ENCODE measurements around the gene ESAM.
A peak's percentile ranks its signal among the peaks of the same experiment; 100 is the strongest.

Gene ESAM

GRCh38 chr11:124718801-124719200 lies 43.3 kb downstream of the ESAM start:
- Mint-ChIP-seq H3K4me3 (no peak overlapping the region), H3K36me3 (ENCODE audit: low read depth) (peaks cover 2% of the 10 kb centered on the region), H3K27ac (no peak overlapping the region), H3K4me1 (ENCODE audit: low read depth) (peaks cover 6% of the 10 kb centered on the region), H3K27me3 (ENCODE audit: low read depth) (peaks cover 76% of the 10 kb centered on the region), H3K9me3 (no peaks in the 10 kb centered on the region)
- DNase-seq (ENCODE audit: low spot score): no peak

- Mint-ChIP-seq H3K27me3 (ENCODE audit: low read depth) (peaks cover 76% of the 10 kb centered on the region), H3K4me1 (ENCODE audit: low read depth) (peaks cover 6% of the 10 kb centered on the region), H3K4me3 (peak overlapping the region; percentile 73), H3K36me3 (ENCODE audit: low read depth) (peaks cover 2% of the 10 kb centered on the region), H3K27ac (no peak overlapping the region), H3K9me3 (no peaks in the 10 kb centered on the region)
- DNase-seq (ENCODE audit: low spot score): no peak
These were observed 44.1 kb downstream of the ESAM start for GRCh38 chr11:124717786-124718651.

GRCh38 chr11:124717421-124717785 lies 44.7 kb downstream of the ESAM start:
- no peak overlapping the region for H3K27ac Mint-ChIP-seq
- DNase-seq (ENCODE audit: low spot score): no peak
- peaks cover 72% of the 10 kb centered on the region for H3K27me3 Mint-ChIP-seq (ENCODE audit: low read depth)
- peaks cover 2% of the 10 kb centered on the region for H3K36me3 Mint-ChIP-seq (ENCODE audit: low read depth)
- H3K4me1 Mint-ChIP-seq (ENCODE audit: low read depth): peaks cover 6% of the 10 kb centered on the region
- H3K9me3 Mint-ChIP-seq: no peaks in the 10 kb centered on the region
- peak overlapping the region; percentile 73 for H3K4me3 Mint-ChIP-seq

- H3K36me3 Mint-ChIP-seq (ENCODE audit: low read depth): peaks cover 2% of the 10 kb centered on the region
- H3K9me3 Mint-ChIP-seq: no peaks in the 10 kb centered on the region
- peaks cover 66% of the 10 kb centered on the region for H3K27me3 Mint-ChIP-seq (ENCODE audit: low read depth)
- peaks cover 6% of the 10 kb centered on the region for H3K4me1 Mint-ChIP-seq (ENCODE audit: low read depth)
- no peak overlapping the region for H3K4me3 Mint-ChIP-seq
- no peak overlapping the region for H3K27ac Mint-ChIP-seq
- DNase-seq (ENCODE audit: low spot score): no peak
These were observed 45.5 kb downstream of the ESAM start for GRCh38 chr11:124716591-124716990.

- H3K4me3 Mint-ChIP-seq: no peak overlapping the region
- no peak for DNase-seq (ENCODE audit: low spot score)
- no peaks in the 10 kb centered on the region for H3K9me3 Mint-ChIP-seq
- H3K27ac Mint-ChIP-seq: no peak overlapping the region
- H3K36me3 Mint-ChIP-seq (ENCODE audit: low read depth): no peaks in the 10 kb centered on the region
- no peaks in the 10 kb centered on the region for H3K4me1 Mint-ChIP-seq (ENCODE audit: low read depth)
- peaks cover 39% of the 10 kb centered on the region for H3K27me3 Mint-ChIP-seq (ENCODE audit: low read depth)
These were observed 49.7 kb downstream of the ESAM start for GRCh38 chr11:124712392-124712791.

GRCh38 chr11:124707829-124708228 lies 54.3 kb downstream of the ESAM start:
- no peak for DNase-seq (ENCODE audit: low spot score)
- no peak overlapping the region for H3K27ac Mint-ChIP-seq
- no peaks in the 10 kb centered on the region for H3K36me3 Mint-ChIP-seq (ENCODE audit: low read depth)
- no peak overlapping the region for H3K4me3 Mint-ChIP-seq
- no peaks in the 10 kb centered on the region for H3K4me1 Mint-ChIP-seq (ENCODE audit: low read depth)
- H3K27me3 Mint-ChIP-seq (ENCODE audit: low read depth): peaks cover 12% of the 10 kb centered on the region
- H3K9me3 Mint-ChIP-seq: no peaks in the 10 kb centered on the region
